Esophagus squamous epithelium (tissue), 5 donors: Measurements from ENCODE around the gene BCL10. TPM values are rescaled to one million over a fixed set of nuclear protein-coding genes. Genes with fewer than 3 reads are reported as not detected.

Experiments used
- DNase-seq: peaks from one replicate; lab custom pipeline; 2025; lab: John Stamatoyannopoulos, UW
- H3K27ac ChIP-seq, 4 donors: fragments of 200-600 bp; sonication (generic); one replicate each; pipeline ENCODE4 v1.5.1; 2016 to 2019; ENCODE audit warnings: mild to moderate bottlenecking in 1 of 4
- H3K27me3 ChIP-seq, 4 donors: fragments of 200-600 bp; sonication (generic); 1 replicate in 3 of 4; 2 replicates in 1 of 4; pipeline versions ENCODE4 v1.5.1 to v1.6.0; 2017 to 2021; ENCODE audit warnings: antibody characterized with exemption in 1 of 4
- H3K36me3 ChIP-seq, 3 donors: fragments of 200-600 bp; sonication (generic); one replicate each; pipeline ENCODE4 v1.5.1; 2016 to 2019
- H3K4me1 ChIP-seq, 3 donors: fragments of 200-600 bp; sonication (generic); one replicate each; pipeline ENCODE4 v1.5.1; 2017 to 2019
- H3K4me3 ChIP-seq, 4 donors: fragments of 200-600 bp; sonication (generic); 1 replicate in 3 of 4; 2 replicates in 1 of 4; pipeline ENCODE4 v1.5.1; 2016 to 2019; ENCODE audit warnings: mild to moderate bottlenecking in 2 of 4, moderate library complexity in 1 of 4
- H3K9me3 ChIP-seq, 3 donors: fragments of 200-600 bp; sonication (generic); one replicate each; pipeline ENCODE4 v1.5.1; 2016 to 2019
- CTCF ChIP-seq, 6 experiments: fragments of 450-650 bp in 4 of 6; fragments of 200-600 bp in 2 of 6; sonication (generic) in 2 of 6; IDR thresholded peaks; one replicate each; pipeline ENCODE4 v1.5.1; 2016 to 2019; ENCODE audit warnings: antibody characterized with exemption in 6 of 6, mild to moderate bottlenecking in 4 of 6, moderate library complexity in 4 of 6
- POLR2A ChIP-seq, 4 donors: fragments of 450-650 bp; IDR thresholded peaks; one replicate each; pipeline ENCODE4 v1.6.1; 2017; ENCODE audit warnings: antibody characterized with exemption in 4 of 4, mild to moderate bottlenecking in 4 of 4, moderate library complexity in 3 of 4
- WGBS, 2 donors: methylation state at CpG; one replicate each; pipeline ENCODE4 v1.1.5; 2018; 5-methylcytosine and 5-hydroxymethylcytosine counted together
- intact Hi-C: fragments of 100-400 bp; cut with DNase I; formaldehyde crosslinking; loops from one replicate; pipeline ENCODE4 v1.15.0; 2022
- total RNA-seq, 4 donors: library from RNA; depleted of rRNA; stranded (reverse); fragments of >200 nt; gene quantifications; one replicate each; pipeline ENCODE4 v1.1.0, GENCODE V29; 2016
- donor health status: DM: yes; HTN: yes; CAD: no.

BCL10 gene
- total RNA-seq, 4 donors from 2014 or later: 24.4 to 42.3 (median 27.0) TPM

DNA sequence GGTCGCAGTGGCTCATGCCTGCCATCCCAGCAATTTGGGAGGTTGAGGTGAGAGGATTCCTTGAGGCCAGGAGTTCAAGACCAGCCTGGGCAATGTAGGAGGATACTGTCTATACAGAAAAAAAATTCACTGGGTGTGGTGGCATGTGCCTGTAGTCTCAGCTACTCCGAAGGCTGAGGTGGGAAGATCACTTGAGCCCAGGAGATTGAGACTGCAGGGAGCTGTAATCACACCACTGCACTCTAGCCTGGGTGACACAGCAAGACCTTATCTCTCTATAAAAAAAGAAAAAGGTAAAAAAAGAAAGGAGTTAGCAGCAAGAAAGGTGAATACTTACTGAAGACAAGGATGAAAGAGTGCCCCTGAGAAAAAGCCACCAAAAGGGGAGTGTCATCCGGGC, 23.7 kb upstream of the BCL10 start:
- no peak for DNase-seq
- Histone ChIP-seq H3K36me3 (no peaks in the 10 kb centered on the region), H3K4me1 (peaks cover 15 to 43% (median 30%) of the 10 kb centered on the region in 3 donors), H3K9me3 (no peaks in the 10 kb centered on the region), H3K4me3 (no peak overlapping the region), H3K27ac (no peak overlapping the region), H3K27me3 (no peaks in the 10 kb centered on the region)
- intact Hi-C loops: no loop called here
- TF ChIP-seq POLR2A (IDR thresholded peaks at IDR 0.05) (no peak), CTCF (IDR thresholded peaks at IDR 0.05) (no peak)
- 65 to 87% methylated on average over 3 of the region's 3 CpGs for WGBS, 2 donors

DNA sequence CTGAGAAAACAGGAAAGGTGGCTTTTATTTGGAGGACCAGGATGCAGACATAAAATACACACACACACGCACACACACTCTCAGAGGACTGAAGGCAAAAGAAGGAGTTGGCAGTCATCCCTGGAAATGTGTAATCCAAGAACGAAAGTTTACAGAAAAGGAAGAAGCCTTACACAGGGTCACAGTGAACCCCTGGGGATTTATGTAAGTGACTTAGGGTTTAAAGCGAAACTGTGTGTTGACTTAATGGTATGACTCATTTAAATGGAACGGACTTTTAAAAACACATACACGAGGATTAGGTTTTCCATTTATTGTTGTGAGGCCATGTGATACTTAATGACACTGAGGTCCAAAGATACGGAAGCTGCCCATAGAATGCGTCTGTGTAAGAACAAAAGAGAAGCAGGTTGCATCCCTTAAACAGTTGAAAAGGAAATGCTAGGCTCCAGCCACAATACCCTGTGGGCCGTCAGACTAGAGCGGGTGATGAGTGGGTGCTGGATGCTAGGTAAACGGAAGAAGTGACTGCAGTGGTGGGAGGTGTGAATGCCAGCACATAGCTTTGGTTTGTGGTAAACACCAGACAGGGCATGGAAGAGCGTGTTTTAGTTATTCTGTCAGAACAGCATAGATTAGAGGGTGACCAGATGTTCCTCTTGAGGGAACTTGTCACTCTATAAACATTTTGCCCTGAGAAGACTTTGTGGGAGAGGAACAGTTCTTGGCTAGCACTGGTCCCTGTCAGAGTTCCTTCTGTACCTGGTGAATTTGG, 21.6 kb upstream of the BCL10 start:
- H3K9me3 ChIP-seq: no peaks in the 10 kb centered on the region
- H3K36me3 ChIP-seq: no peaks in the 10 kb centered on the region
- no peak for DNase-seq
- peak overlapping the region in 3 of 4 donors; percentile 4 to 41 (median 7) for H3K4me3 ChIP-seq
- H3K27ac ChIP-seq: peak overlapping the region; percentile 72 to 88 (median 83)
- WGBS, 2 donors: 12 to 13% methylated on average over 11 of the region's 11 CpGs
- TF ChIP-seq CTCF (IDR thresholded peaks at IDR 0.05) (no peak), POLR2A (IDR thresholded peaks at IDR 0.05) (no peak)
- H3K27me3 ChIP-seq: no peaks in the 10 kb centered on the region
- peaks cover 15 to 57% (median 31%) of the 10 kb centered on the region in 3 donors for H3K4me1 ChIP-seq
- intact Hi-C loops: no loop called here

GRCh38 chr1:85297538-85297854, 21.1 kb upstream of the BCL10 start:
- 20 to 25% methylated on average over 1 of the region's 1 CpG for WGBS, 2 donors
- intact Hi-C loops: no loop called here
- no peaks in the 10 kb centered on the region for H3K9me3 ChIP-seq
- H3K27me3 ChIP-seq: no peaks in the 10 kb centered on the region
- peak overlapping the region in 3 of 4 donors; percentile 4 to 41 (median 7) for H3K4me3 ChIP-seq
- no peak for DNase-seq
- TF ChIP-seq CTCF (IDR thresholded peaks at IDR 0.05) (no peak), POLR2A (IDR thresholded peaks at IDR 0.05) (no peak)
- H3K27ac ChIP-seq: peak overlapping the region; percentile 72 to 88 (median 83)
- H3K36me3 ChIP-seq: no peaks in the 10 kb centered on the region
- H3K4me1 ChIP-seq: peaks cover 15 to 57% (median 31%) of the 10 kb centered on the region in 3 donors

- no peak for DNase-seq
- no peak overlapping the region for H3K4me3 ChIP-seq
- H3K4me1 ChIP-seq: peaks cover 15 to 57% (median 31%) of the 10 kb centered on the region in 3 donors
- H3K36me3 ChIP-seq: no peaks in the 10 kb centered on the region
- no peaks in the 10 kb centered on the region for H3K27me3 ChIP-seq
- H3K9me3 ChIP-seq: no peaks in the 10 kb centered on the region
- peak overlapping the region; percentile 72 to 88 (median 83) for H3K27ac ChIP-seq
- TF ChIP-seq CTCF (IDR thresholded peaks at IDR 0.05) (no peak), POLR2A (IDR thresholded peaks at IDR 0.05) (no peak)
- intact Hi-C loops: no loop called here
- 14 to 22% methylated on average over 1 of the region's 1 CpG for WGBS, 2 donors
These were observed 20.5 kb upstream of the BCL10 start for GRCh38 chr1:85296980-85297379.

- WGBS, 2 donors: 71% methylated on average over 4 of the region's 4 CpGs; no CpG with 5 or more reads in 1 of the 2 donors
- H3K4me3 ChIP-seq: no peak overlapping the region
- H3K36me3 ChIP-seq: no peaks in the 10 kb centered on the region
- H3K9me3 ChIP-seq: no peaks in the 10 kb centered on the region
- no peak for DNase-seq
- peak overlapping the region; percentile 13 to 79 (median 62) for H3K27ac ChIP-seq
- H3K4me1 ChIP-seq: peaks cover 15 to 62% (median 31%) of the 10 kb centered on the region in 3 donors
- TF ChIP-seq POLR2A (IDR thresholded peaks at IDR 0.05): no peak
- TF ChIP-seq CTCF (IDR thresholded peaks at IDR 0.05): no peak
- no peaks in the 10 kb centered on the region for H3K27me3 ChIP-seq
- intact Hi-C loops: no loop called here
These were observed 19.2 kb upstream of the BCL10 start for GRCh38 chr1:85295654-85296053.
